MM.1S (cell line): ENCODE measurements around the gene SMURF1.

Source experiments
- DNase-seq: peaks from one replicate; pipeline ENCODE4 v3.0.0-alpha.2; 2015
- H2AFZ ChIP-seq: fragments of 300-600 bp; sonication (generic); 2 replicates; pipeline ENCODE4 v1.6.0; 2016; ENCODE audit warnings: antibody characterized with exemption, low read length
- H3F3A ChIP-seq: fragments of 300-600 bp; sonication (generic); 2 replicates; pipeline ENCODE4 v1.6.1; 2016; ENCODE audit warnings: mild to moderate bottlenecking, antibody characterized with exemption, low read length, moderate library complexity, mixed read lengths; ENCODE audit not compliant: insufficient read depth
- H3K27ac ChIP-seq: fragments of 300-600 bp; sonication (generic); 2 replicates; pipeline ENCODE4 v1.5.1; 2016; ENCODE audit warnings: mild to moderate bottlenecking, low read length
- H3K27me3 ChIP-seq: fragments of 300-600 bp; sonication (generic); replicated peaks from 2 replicates; pipeline ENCODE4 v1.6.0; 2016; ENCODE audit warnings: low read length; ENCODE audit not compliant: insufficient read depth
- H3K36me3 ChIP-seq: fragments of 300-600 bp; sonication (generic); replicated peaks from 2 replicates; pipeline ENCODE4 v1.6.1; 2016; ENCODE audit warnings: mild to moderate bottlenecking, low read length, mixed read lengths; ENCODE audit not compliant: insufficient read depth
- H3K4me1 ChIP-seq: fragments of 300-600 bp; sonication (generic); 2 replicates; pipeline ENCODE4 v1.6.1; 2016; ENCODE audit warnings: low read length, mixed read lengths
- H3K4me2 ChIP-seq: fragments of 300-600 bp; sonication (generic); 2 replicates; pipeline ENCODE4 v1.6.0; 2016; ENCODE audit warnings: low read depth, low read length
- H3K4me3 ChIP-seq: fragments of 300-600 bp; sonication (generic); 2 replicates; pipeline ENCODE4 v1.5.1; 2016; ENCODE audit warnings: low read length, mixed read lengths
- H3K79me2 ChIP-seq: fragments of 300-600 bp; sonication (generic); 2 replicates; pipeline ENCODE4 v1.6.1; 2016; ENCODE audit warnings: mixed run types, low read length, mixed read lengths
- H3K9ac ChIP-seq: fragments of 300-600 bp; sonication (generic); 2 replicates; pipeline ENCODE4 v1.6.1; 2016; ENCODE audit warnings: low read length, mixed read lengths
- H3K9me2 ChIP-seq: fragments of 300-600 bp; sonication (generic); replicated peaks from 2 replicates; pipeline ENCODE4 v1.6.1; 2016; ENCODE audit warnings: mild to moderate bottlenecking, low read length, mixed read lengths; ENCODE audit not compliant: insufficient read depth
- H3K9me3 ChIP-seq: fragments of 300-600 bp; sonication (generic); replicated peaks from 2 replicates; pipeline ENCODE4 v1.6.1; 2016; ENCODE audit warnings: mild to moderate bottlenecking, low read length, mixed read lengths; ENCODE audit not compliant: insufficient read depth
- H4K20me1 ChIP-seq: fragments of 300-600 bp; sonication (generic); 2 replicates; pipeline ENCODE4 v1.6.1; 2016; ENCODE audit warnings: mild to moderate bottlenecking, low read length, moderate library complexity, mixed read lengths; ENCODE audit not compliant: insufficient read depth
- CTCF ChIP-seq: fragments of 300-600 bp; sonication (generic); IDR thresholded peaks from 2 replicates; pipeline ENCODE4 v1.5.1; 2016; ENCODE audit warnings: antibody characterized with exemption, low read length, mixed read lengths
- EZH2 ChIP-seq: fragments of 300-600 bp; sonication (generic); optimal IDR thresholded peaks from 2 replicates; pipeline ENCODE3; 2017; ENCODE audit warnings: low read depth, mild to moderate bottlenecking, antibody characterized with exemption, low read length, mixed read lengths
- EZH2phosphoT487 ChIP-seq: fragments of 300-600 bp; sonication (generic); IDR thresholded peaks from 2 replicates; pipeline ENCODE4 v1.6.1; 2018; ENCODE audit warnings: antibody characterized with exemption, low read length

The SMURF1 gene

GRCh38 chr7:99083733-99084132 lies 60.2 kb downstream of the SMURF1 start:
- Histone ChIP-seq H3K27ac (no peak overlapping the region), H3F3A (no peaks in the 10 kb centered on the region; the same call in 1 of the 2 replicates), H3K79me2 (peaks cover 12% of the 10 kb centered on the region; the same call in 1 of the 2 replicates), H2AFZ (no peak overlapping the region), H4K20me1 (no peaks in the 10 kb centered on the region), H3K4me2 (no peak overlapping the region), H3K27me3 (no peaks in the 10 kb centered on the region), H3K4me3 (no peak overlapping the region), H3K36me3 (no peaks in the 10 kb centered on the region), H3K9me3 (no peaks in the 10 kb centered on the region), H3K9ac (no peak overlapping the region), H3K9me2 (no peaks in the 10 kb centered on the region), H3K4me1 (no peaks in the 10 kb centered on the region)
- TF ChIP-seq EZH2: no peak
- TF ChIP-seq EZH2phosphoT487: no peak
- no peak for TF ChIP-seq CTCF
- DNase-seq: no peak

- H3K27ac ChIP-seq: no peak overlapping the region
- H4K20me1 ChIP-seq: no peaks in the 10 kb centered on the region
These were observed 60.7 kb downstream of the SMURF1 start for GRCh38 chr7:99083068-99083651.

GRCh38 chr7:99080679-99081078 lies 63.2 kb downstream of the SMURF1 start:
- no peak overlapping the region for H2AFZ ChIP-seq
- no peaks in the 10 kb centered on the region for H3K27me3 ChIP-seq
- no peak overlapping the region for H3K9ac ChIP-seq
- DNase-seq: no peak
- H3K9me2 ChIP-seq: no peaks in the 10 kb centered on the region
- H3K4me2 ChIP-seq: no peak overlapping the region
- no peak overlapping the region for H3K4me3 ChIP-seq
- no peaks in the 10 kb centered on the region for H4K20me1 ChIP-seq
- no peaks in the 10 kb centered on the region for H3K36me3 ChIP-seq
- peaks cover 11% of the 10 kb centered on the region; the same call in 1 of the 2 replicates for H3K79me2 ChIP-seq
- H3K4me1 ChIP-seq: no peaks in the 10 kb centered on the region
- H3F3A ChIP-seq: no peaks in the 10 kb centered on the region; the same call in 1 of the 2 replicates
- no peaks in the 10 kb centered on the region for H3K9me3 ChIP-seq
- no peak for TF ChIP-seq EZH2phosphoT487
- no peak for TF ChIP-seq EZH2
- TF ChIP-seq CTCF: no peak
- H3K27ac ChIP-seq: no peak overlapping the region

More at GRCh38 chr7:99083068-99083651, 60.7 kb downstream of the SMURF1 start:
- no peaks in the 10 kb centered on the region for H3K9me3 ChIP-seq
- no peak for DNase-seq
- H3K36me3 ChIP-seq: no peaks in the 10 kb centered on the region
- H3K79me2 ChIP-seq: peaks cover 12% of the 10 kb centered on the region; the same call in 1 of the 2 replicates
- no peaks in the 10 kb centered on the region for H3K4me1 ChIP-seq
- no peaks in the 10 kb centered on the region for H3K9me2 ChIP-seq
- H3K4me2 ChIP-seq: no peak overlapping the region
- H3K4me3 ChIP-seq: no peak overlapping the region
- H2AFZ ChIP-seq: no peak overlapping the region
- H3K9ac ChIP-seq: no peak overlapping the region
- TF ChIP-seq EZH2 (no peak), CTCF (no peak), EZH2phosphoT487 (no peak)
- H3F3A ChIP-seq: no peaks in the 10 kb centered on the region; the same call in 1 of the 2 replicates
- H3K27me3 ChIP-seq: no peaks in the 10 kb centered on the region
